GM21576 (cell line): Measurements from ENCODE around the gene CEP63.
A peak's percentile ranks its signal among the peaks of the same experiment; 100 is the strongest.

ENCODE experiments used
- ATAC-seq: cut with Tn5 transposase; IDR thresholded peaks from one replicate; pipeline ENCODE4 v1.9.1; 2021; ENCODE audit warnings: mild to moderate bottlenecking, moderate library complexity; ENCODE audit not compliant: unreplicated experiment

CEP63 gene

GRCh38 chr3:134466331-134466730 lies 19.5 kb upstream of the CEP63 start:
- no peak for ATAC-seq

GRCh38 chr3:134468519-134468918 lies 17.3 kb upstream of the CEP63 start:
- no peak for ATAC-seq

GRCh38 chr3:134471521-134472193 lies 14.2 kb upstream of the CEP63 start:
- no peak for ATAC-seq

GRCh38 chr3:134472831-134473230 lies 13.0 kb upstream of the CEP63 start:
- ATAC-seq: no peak

- peak; percentile 74 for ATAC-seq
Observed at GRCh38 chr3:134473868-134474546, 11.8 kb upstream of the CEP63 start.

- no peak for ATAC-seq
Observed at GRCh38 chr3:134474956-134475355, 10.9 kb upstream of the CEP63 start.

GRCh38 chr3:134476306-134476705 lies 9.6 kb upstream of the CEP63 start:
- no peak for ATAC-seq

GRCh38 chr3:134477002-134477401 lies 8.9 kb upstream of the CEP63 start:
- ATAC-seq: no peak

- no peak for ATAC-seq
Observed at GRCh38 chr3:134477938-134478337, 7.9 kb upstream of the CEP63 start.

- no peak for ATAC-seq
Observed at GRCh38 chr3:134480546-134480945, 5.3 kb upstream of the CEP63 start.

- no peak for ATAC-seq
Observed at GRCh38 chr3:134481166-134481565, 4.7 kb upstream of the CEP63 start.

- no peak for ATAC-seq
Observed at GRCh38 chr3:134482622-134483021, 3.2 kb upstream of the CEP63 start.

- ATAC-seq: no peak
Observed at GRCh38 chr3:134483195-134483900, 2.5 kb upstream of the CEP63 start.

GRCh38 chr3:134485075-134485717 lies 661 bp upstream of the CEP63 start:
- peak; percentile 8 for ATAC-seq

GRCh38 chr3:134486577-134487041 lies 752 bp downstream of the CEP63 start:
- ATAC-seq: no peak

- no peak for ATAC-seq
Observed at GRCh38 chr3:134487406-134487805, 1.5 kb downstream of the CEP63 start.

- ATAC-seq: no peak
Observed at GRCh38 chr3:134494495-134494894, 8.6 kb downstream of the CEP63 start.

GRCh38 chr3:134495980-134496379 lies 10.1 kb downstream of the CEP63 start:
- ATAC-seq: no peak

GRCh38 chr3:134496471-134497071 lies 10.7 kb downstream of the CEP63 start:
- no peak for ATAC-seq

GRCh38 chr3:134503266-134503665 lies 17.4 kb downstream of the CEP63 start:
- ATAC-seq: no peak

- no peak for ATAC-seq
Observed at GRCh38 chr3:134504132-134504531, 18.3 kb downstream of the CEP63 start.
